ENCODE data around the gene C3orf18. TPM values are rescaled to one million over a fixed set of nuclear protein-coding genes. Genes with fewer than 3 reads are reported as not detected.

C3orf18 gene
- total and polyA plus RNA-seq, 2 experiments from 2014 or later: 2.9 to 5.6 TPM

- H3K9me2 ChIP-seq (replicated peaks; ENCODE audit: insufficient read depth): no peaks in the 10 kb centered on the region
- H3K27me3 ChIP-seq: no peaks in the 10 kb centered on the region
- H2AFZ ChIP-seq: no peak overlapping the region
- WGBS (ENCODE audit: low lambda C conversion rate, missing lambda C conversion rate): 96% methylated on average over 2 of the region's 2 CpGs
- H3K27ac ChIP-seq: no peak overlapping the region
- no peaks in the 10 kb centered on the region for H3K79me2 ChIP-seq
- no peaks in the 10 kb centered on the region for H3K4me1 ChIP-seq (ENCODE audit: insufficient read depth)
- TF ChIP-seq EZH2phosphoT487 (IDR thresholded peaks at IDR 0.05; ENCODE audit: low read depth, severe bottlenecking, unreplicated experiment) (no peak), EZH2 (IDR thresholded peaks at IDR 0.05; ENCODE audit: borderline replicate concordance) (no peak), CTCF (IDR thresholded peaks at IDR 0.05; ENCODE audit: poor library complexity) (no peak)
- no peaks in the 10 kb centered on the region for H4K20me1 ChIP-seq (ENCODE audit: insufficient read depth, poor library complexity, severe bottlenecking)
- H3K4me2 ChIP-seq: no peak overlapping the region
- no peaks in the 10 kb centered on the region for H3K36me3 ChIP-seq (replicated peaks; ENCODE audit: insufficient read depth, low read depth)
- no peaks in the 10 kb centered on the region for H3K9me3 ChIP-seq (ENCODE audit: low read depth)
- no peak overlapping the region for H3K4me3 ChIP-seq
- no peak for DNase-seq (ENCODE audit: low spot score)
Measured at GRCh38 chr3:50581459-50581842, 13.9 kb upstream of the C3orf18 start.

- Histone ChIP-seq H3K36me3 (replicated peaks; ENCODE audit: insufficient read depth, low read depth) (no peaks in the 10 kb centered on the region), H3K27ac (no peak overlapping the region)
Measured at GRCh38 chr3:50580683-50581458, 13.3 kb upstream of the C3orf18 start.

GRCh38 chr3:50577348-50577747 is 9.8 kb upstream of the C3orf18 start:
- no peaks in the 10 kb centered on the region for H3K9me2 ChIP-seq (replicated peaks; ENCODE audit: insufficient read depth)
- no peak overlapping the region for H3K27ac ChIP-seq
- no peaks in the 10 kb centered on the region for H3K27me3 ChIP-seq
- no peaks in the 10 kb centered on the region for H3K36me3 ChIP-seq (replicated peaks; ENCODE audit: insufficient read depth, low read depth)
- DNase-seq (ENCODE audit: low spot score): no peak
- no peak overlapping the region for H3K4me3 ChIP-seq
- H4K20me1 ChIP-seq (ENCODE audit: insufficient read depth, poor library complexity, severe bottlenecking): no peaks in the 10 kb centered on the region
- 95% methylated on average over 2 of the region's 2 CpGs for WGBS (ENCODE audit: low lambda C conversion rate, missing lambda C conversion rate)
- TF ChIP-seq CTCF (IDR thresholded peaks at IDR 0.05; ENCODE audit: poor library complexity): no peak
- TF ChIP-seq EZH2phosphoT487 (IDR thresholded peaks at IDR 0.05; ENCODE audit: low read depth, severe bottlenecking, unreplicated experiment): no peak
- no peak for TF ChIP-seq EZH2 (IDR thresholded peaks at IDR 0.05; ENCODE audit: borderline replicate concordance)
- no peak overlapping the region for H2AFZ ChIP-seq
- no peaks in the 10 kb centered on the region for H3K79me2 ChIP-seq
- H3K4me1 ChIP-seq (ENCODE audit: insufficient read depth): no peaks in the 10 kb centered on the region
- H3K9me3 ChIP-seq (ENCODE audit: low read depth): no peaks in the 10 kb centered on the region
- H3K4me2 ChIP-seq: no peak overlapping the region

More at GRCh38 chr3:50580683-50581458, 13.3 kb upstream of the C3orf18 start:
- no peak for DNase-seq (ENCODE audit: low spot score)
- Histone ChIP-seq H3K4me3 (no peak overlapping the region), H3K9me2 (replicated peaks; ENCODE audit: insufficient read depth) (no peaks in the 10 kb centered on the region), H3K4me1 (ENCODE audit: insufficient read depth) (no peaks in the 10 kb centered on the region), H3K27me3 (no peaks in the 10 kb centered on the region), H3K4me2 (no peak overlapping the region), H2AFZ (no peak overlapping the region), H3K79me2 (no peaks in the 10 kb centered on the region), H4K20me1 (ENCODE audit: insufficient read depth, poor library complexity, severe bottlenecking) (no peaks in the 10 kb centered on the region), H3K9me3 (ENCODE audit: low read depth) (no peaks in the 10 kb centered on the region)
- 87% methylated on average over 9 of the region's 9 CpGs for WGBS (ENCODE audit: low lambda C conversion rate, missing lambda C conversion rate)
- TF ChIP-seq EZH2phosphoT487 (IDR thresholded peaks at IDR 0.05; ENCODE audit: low read depth, severe bottlenecking, unreplicated experiment) (no peak), CTCF (IDR thresholded peaks at IDR 0.05; ENCODE audit: poor library complexity) (no peak), EZH2 (IDR thresholded peaks at IDR 0.05; ENCODE audit: borderline replicate concordance) (no peak)
